ENCODE measurements around the gene TTC3.

Gene TTC3

GRCh38 chr21:37058261-37058660, 14.8 kb upstream of the TTC3 start:
- no peak for DNase-seq (ENCODE audit: low read depth)
- no peak overlapping the region for H3K4me3 ChIP-seq (ENCODE audit: control insufficient read depth, low read depth, low read length)
- TF ChIP-seq CTCF (IDR thresholded peaks at IDR 0.05; ENCODE audit: control insufficient read depth, insufficient read depth, low read depth, low read length, missing control alignments) = no peak

GRCh38 chr21:37059181-37059580, 13.9 kb upstream of the TTC3 start:
- H3K4me3 ChIP-seq (ENCODE audit: control insufficient read depth, low read depth, low read length) = no peak overlapping the region
- DNase-seq (ENCODE audit: low read depth) = no peak
- TF ChIP-seq CTCF (IDR thresholded peaks at IDR 0.05; ENCODE audit: control insufficient read depth, insufficient read depth, low read depth, low read length, missing control alignments) = no peak

GRCh38 chr21:37060296-37060695, 12.8 kb upstream of the TTC3 start:
- peak; percentile 88 for DNase-seq (ENCODE audit: low read depth)
- peak; percentile 22 for TF ChIP-seq CTCF (IDR thresholded peaks at IDR 0.05; ENCODE audit: control insufficient read depth, insufficient read depth, low read depth, low read length, missing control alignments)
- H3K4me3 ChIP-seq (ENCODE audit: control insufficient read depth, low read depth, low read length) = no peak overlapping the region

- peak; percentile 23 for DNase-seq (ENCODE audit: low read depth)
- TF ChIP-seq CTCF (IDR thresholded peaks at IDR 0.05; ENCODE audit: control insufficient read depth, insufficient read depth, low read depth, low read length, missing control alignments) = no peak
- H3K4me3 ChIP-seq (ENCODE audit: control insufficient read depth, low read depth, low read length) = no peak overlapping the region
Observed at GRCh38 chr21:37061926-37062592, 11.0 kb upstream of the TTC3 start.

GRCh38 chr21:37062593-37062935, 10.5 kb upstream of the TTC3 start:
- no peak for DNase-seq (ENCODE audit: low read depth)
- no peak for TF ChIP-seq CTCF (IDR thresholded peaks at IDR 0.05; ENCODE audit: control insufficient read depth, insufficient read depth, low read depth, low read length, missing control alignments)

GRCh38 chr21:37063433-37063832, 9.6 kb upstream of the TTC3 start:
- no peak overlapping the region for H3K4me3 ChIP-seq (ENCODE audit: control insufficient read depth, low read depth, low read length)
- no peak for DNase-seq (ENCODE audit: low read depth)

More at GRCh38 chr21:37062593-37062935, 10.5 kb upstream of the TTC3 start:
- H3K4me3 ChIP-seq (ENCODE audit: control insufficient read depth, low read depth, low read length) = no peak overlapping the region

More at GRCh38 chr21:37063433-37063832, 9.6 kb upstream of the TTC3 start:
- TF ChIP-seq CTCF (IDR thresholded peaks at IDR 0.05; ENCODE audit: control insufficient read depth, insufficient read depth, low read depth, low read length, missing control alignments) = no peak
